ENCODE results near the gene UNC13B. TPM values are rescaled to one million over a fixed set of nuclear protein-coding genes. Genes with fewer than 3 reads are reported as not detected.
"Not testable (repeated sequence)": the region's sequence is repeated elsewhere in the genome, so short reads cannot be mapped to it uniquely, and the experiment has no call there.

UNC13B gene
- total RNA-seq, 1 donor from 2014 or later, result 0.47 TPM

DNA sequence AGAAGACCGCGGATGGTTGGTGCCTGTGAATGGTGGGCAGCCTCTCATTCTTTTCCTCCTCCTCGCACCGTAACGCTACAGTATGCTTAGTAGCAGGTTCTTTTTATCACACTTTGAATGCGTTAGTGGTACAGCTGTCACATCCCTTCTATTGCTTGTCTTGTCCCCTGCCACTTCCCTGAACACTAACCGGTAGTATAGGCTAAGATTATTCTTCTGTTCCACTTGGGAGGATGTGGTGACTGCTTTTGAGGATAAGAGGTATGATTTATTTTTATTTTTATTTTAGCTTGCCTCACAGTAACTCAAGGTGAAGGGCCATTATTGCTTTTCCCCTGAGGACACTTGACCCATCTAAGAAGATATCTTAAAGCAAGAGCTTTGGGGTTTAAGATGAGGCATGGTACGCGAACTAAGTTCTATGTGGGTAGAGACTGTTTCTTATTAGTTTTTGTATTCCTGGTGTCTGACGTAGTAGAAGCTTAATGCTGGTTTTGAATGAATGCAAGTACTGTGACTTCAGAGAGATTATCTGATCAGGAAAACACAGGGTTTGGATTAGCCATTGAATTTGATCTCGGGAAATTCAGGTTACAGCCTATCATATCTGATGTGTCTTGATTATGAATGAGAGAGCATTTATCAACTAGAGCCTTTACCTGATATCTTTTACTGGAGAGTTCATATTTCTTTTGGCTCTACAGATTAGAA is 951 bp downstream of the UNC13B start:
- intact Hi-C loops (cut with micrococcal nuclease), result loop anchor here (2.0 to 5.0 kb wide), 4 partner anchors 90 to 570 kb away; partner anchors contain the start of genes CREB3, DNAJB5, TLN1 and VCP

DNA sequence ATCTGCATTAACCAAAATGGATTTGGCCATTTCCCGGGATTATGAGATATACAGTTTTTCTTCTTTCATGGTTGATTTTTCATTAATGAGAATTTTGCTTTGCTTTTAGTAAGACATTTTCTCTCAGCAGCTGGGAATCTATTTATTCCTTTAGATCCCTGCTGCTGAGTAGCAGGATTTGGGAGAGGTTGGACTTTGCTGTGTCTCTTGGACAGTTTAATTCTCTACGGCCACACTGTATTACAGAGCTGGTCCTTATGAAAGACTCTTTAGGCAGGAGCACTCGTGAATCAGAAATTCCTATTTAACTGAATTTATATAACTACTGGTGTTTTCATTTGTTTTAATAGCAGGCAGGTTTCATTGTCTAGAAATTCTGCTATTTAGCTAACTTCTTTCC is 1.6 kb downstream of the UNC13B start:
- intact Hi-C loops (cut with micrococcal nuclease), result loop anchor here (2.0 to 5.0 kb wide), 4 partner anchors 91 to 569 kb away; partner anchors contain the start of genes CREB3, DNAJB5, TLN1 and VCP

DNA sequence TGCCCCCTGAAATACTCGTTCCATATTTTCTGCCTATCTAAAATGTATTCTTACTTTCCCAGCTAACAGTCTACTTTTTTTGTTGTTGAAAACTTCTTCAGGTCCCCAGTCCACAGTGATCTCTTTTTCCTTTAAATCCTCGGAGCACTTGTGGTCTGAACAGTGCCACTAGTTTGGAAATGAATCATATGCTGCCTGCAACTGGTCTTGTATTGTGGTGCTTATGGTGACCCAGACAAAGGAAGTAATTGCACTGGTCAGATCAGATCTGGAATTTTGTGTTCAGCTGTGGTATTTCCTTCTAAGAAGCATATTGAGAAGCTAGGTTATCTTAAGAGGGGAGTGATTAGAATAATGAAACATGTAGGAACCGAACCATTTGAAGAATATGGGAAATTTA is 2.9 kb downstream of the UNC13B start:
- intact Hi-C loops (cut with micrococcal nuclease), result loop anchor here (5.0 kb wide), 3 partner anchors 92 to 568 kb away; partner anchors contain the start of genes CREB3, TLN1 and VCP

DNA sequence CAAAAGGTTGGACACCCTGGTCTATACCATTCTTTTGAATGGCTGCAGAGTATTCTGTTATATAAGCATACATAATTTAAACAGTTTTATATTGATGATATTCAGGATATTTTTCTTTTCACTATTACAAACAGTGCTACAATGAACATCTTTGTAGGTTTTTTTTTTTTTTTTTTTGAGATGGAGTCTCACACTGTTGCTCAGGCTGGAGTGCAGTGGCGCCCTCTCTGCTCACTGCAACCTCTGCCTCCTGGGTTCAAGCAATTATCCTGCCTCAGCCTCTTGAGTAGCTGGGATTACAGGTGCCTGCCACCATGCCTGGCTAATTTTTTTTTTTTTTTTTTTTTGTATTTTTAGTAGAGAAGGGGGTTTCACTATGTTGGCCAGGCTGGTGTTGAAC is 5.6 kb downstream of the UNC13B start:
- intact Hi-C loops (cut with micrococcal nuclease), result not testable (repeated sequence)

DNA sequence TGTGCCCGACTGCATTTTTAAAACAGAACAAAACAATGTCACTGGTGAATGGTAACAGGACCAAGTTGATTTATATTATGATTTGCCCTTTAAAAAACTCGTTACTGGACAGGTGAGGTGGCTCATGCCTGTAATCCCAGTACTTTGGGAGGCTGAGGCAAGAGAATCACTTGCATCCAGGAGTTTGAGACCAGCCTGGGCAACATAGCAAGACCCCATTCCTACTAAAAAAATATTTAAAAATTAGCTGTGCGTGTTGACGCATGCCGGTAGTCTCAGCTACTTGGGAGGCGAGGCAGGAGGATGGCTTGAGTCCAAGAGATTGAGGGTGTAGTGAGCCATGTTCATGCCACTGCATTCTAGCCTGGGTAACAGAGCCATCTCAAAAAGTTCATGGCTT is 7.2 kb downstream of the UNC13B start:
- intact Hi-C loops (cut with micrococcal nuclease), result no loop called here

DNA sequence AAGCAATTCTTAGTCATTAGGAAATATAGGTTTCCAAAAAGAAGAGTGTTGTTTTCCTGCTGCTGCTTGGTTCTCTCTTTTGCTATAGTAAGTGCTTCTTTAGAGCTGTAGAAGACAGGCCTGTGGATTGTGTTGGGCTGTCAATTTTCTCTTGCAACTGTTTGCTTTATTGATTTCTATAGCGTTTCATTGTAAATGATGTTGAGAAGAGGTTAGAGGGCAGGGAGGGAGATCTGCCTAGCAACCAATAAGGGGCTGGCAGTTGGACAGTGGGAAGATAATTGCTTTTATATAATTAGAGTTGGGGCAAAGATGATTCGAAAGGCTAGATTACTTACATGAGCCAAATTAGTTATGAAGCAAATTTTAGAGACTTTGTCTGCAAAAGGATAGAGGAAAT is 11.1 kb downstream of the UNC13B start:
- intact Hi-C loops (cut with micrococcal nuclease), result no loop called here

DNA sequence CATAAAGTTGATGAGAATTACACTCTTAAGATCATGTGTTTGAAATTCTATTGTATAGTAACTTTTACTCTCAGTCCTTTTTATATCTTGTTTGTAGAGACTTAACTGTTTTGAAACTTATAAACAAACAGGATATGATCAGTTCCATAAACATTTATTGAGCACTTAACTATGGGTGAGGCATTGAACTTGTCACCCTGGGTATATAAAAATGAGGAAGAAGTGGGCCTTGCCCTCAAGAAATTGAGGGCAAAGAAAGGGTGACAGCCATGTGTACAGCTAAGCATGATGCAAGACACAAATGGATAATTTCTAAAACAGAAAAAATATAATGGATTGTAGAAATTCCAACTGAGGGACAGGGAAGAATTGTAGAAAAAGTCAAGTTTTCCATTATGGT is 15.7 kb downstream of the UNC13B start:
- intact Hi-C loops (cut with micrococcal nuclease), result no loop called here

DNA sequence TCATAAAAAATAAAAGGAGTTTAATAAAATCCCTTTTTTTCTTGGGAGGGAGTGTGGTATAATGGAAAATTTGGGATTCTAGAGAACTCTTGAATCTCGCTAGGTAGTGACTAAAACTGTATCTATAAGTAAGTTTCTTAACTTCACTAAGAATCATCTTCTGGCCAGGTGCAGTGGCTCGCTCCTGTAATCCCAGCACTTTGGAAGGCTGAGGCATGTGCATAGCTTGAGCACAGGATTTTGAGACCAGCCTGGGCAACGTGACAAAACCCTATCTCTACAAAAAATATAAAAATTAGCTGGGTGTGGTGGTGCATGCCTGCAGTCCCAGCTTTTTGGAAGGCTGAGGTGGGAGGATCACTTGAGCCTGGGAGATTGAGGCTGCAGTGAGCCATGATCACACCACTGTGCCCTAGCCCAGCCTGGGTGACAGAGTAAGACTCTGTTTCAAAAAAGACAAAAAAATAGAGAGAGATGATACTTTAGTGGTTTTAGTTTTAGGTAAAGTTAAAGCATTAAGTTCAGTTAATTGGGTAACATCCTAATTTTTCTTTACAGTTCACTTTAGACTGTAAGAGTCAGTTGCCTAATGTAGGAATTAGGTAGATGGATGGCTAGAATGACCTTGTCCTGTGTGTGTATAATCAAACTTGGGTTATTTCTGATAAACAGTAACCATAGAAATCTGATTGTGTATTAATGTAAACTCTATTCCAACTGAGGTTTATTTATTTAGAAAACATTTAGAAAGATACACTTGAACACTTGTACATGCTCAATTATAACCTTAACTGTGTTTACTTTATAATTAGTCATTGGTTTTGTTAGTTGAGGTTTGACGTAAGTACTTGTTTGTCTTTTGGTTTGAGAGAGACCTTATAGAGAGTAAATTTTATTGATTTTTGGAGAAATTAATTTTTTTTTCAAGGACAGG is 17.8 kb downstream of the UNC13B start:
- intact Hi-C loops (cut with micrococcal nuclease), result no loop called here

DNA sequence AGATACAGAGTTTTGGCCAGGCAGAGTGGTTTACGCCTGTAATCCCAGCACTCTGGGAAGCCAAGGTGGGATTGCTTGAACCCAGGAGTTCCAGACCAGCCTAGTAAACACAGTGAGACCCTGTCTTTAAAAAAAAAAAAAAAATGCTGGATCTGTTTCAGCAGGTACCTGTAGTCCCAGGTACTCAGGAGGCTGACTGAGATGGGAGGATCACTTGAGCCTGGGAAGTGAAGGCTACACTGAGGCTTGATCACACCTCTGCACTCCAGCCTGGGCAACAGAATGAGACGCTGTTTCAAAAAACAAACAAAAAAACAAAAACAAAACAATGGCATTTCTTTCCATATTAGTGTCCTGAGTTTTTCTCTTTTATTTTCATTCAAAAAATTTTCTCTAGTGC is 19.0 kb downstream of the UNC13B start:
- intact Hi-C loops (cut with micrococcal nuclease), result no loop called here

DNA sequence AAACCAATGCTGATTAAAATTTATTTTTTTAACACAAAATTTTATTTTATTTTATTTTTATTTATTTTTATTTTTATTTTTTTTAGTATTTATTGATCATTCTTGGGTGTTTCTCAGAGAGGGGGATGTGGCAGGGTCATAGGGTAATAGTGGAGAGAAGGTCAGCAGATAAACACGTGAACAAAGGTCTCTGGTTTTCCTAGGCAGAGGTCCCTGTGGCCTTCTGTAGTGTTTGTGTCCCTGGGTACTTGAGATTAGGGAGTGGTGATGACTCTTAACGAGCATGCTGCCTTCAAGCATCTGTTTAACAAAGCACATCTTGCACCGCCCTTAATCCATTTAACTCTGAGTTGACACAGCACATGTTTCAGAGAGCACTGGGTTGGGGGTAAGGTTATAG is 20.6 kb downstream of the UNC13B start:
- intact Hi-C loops (cut with micrococcal nuclease), result not testable (repeated sequence)

DNA sequence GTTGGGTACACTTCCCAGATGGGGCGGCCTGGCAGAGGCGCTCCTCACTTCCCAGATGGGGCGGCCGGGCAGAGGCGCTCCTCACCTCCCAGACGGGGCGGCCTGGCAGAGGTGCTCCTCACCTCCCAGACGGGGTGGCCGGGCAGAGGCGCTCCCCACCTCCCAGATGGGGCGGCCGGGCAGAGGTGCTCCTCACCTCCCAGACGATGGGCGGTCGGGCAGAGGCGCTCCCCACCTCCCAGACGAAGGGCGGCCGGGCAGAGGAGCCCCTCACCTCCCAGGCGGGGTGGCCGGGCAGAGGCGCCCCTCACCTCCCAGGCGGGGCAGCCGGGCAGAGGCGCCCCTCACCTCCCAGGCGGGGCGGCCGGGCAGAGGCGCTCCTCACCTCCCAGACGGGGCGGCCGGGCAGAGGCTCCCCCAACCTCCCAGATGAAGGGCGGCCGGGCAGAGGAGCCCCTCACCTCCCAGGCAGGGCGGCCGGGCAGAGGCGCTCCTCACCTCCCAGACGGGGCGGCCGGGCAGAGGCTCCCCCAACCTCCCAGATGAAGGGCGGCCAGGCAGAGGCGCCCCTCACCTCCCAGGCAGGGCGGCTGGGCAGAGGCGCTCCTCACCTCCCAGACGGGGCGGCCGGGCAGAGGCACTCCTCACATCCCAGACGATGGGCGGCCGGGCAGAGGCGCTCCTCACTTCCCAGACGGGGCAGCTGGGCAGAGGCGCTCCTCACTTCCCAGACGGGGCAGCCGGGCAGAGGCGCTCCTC is 21.4 kb downstream of the UNC13B start:
- intact Hi-C loops (cut with micrococcal nuclease), result not testable (repeated sequence)

DNA sequence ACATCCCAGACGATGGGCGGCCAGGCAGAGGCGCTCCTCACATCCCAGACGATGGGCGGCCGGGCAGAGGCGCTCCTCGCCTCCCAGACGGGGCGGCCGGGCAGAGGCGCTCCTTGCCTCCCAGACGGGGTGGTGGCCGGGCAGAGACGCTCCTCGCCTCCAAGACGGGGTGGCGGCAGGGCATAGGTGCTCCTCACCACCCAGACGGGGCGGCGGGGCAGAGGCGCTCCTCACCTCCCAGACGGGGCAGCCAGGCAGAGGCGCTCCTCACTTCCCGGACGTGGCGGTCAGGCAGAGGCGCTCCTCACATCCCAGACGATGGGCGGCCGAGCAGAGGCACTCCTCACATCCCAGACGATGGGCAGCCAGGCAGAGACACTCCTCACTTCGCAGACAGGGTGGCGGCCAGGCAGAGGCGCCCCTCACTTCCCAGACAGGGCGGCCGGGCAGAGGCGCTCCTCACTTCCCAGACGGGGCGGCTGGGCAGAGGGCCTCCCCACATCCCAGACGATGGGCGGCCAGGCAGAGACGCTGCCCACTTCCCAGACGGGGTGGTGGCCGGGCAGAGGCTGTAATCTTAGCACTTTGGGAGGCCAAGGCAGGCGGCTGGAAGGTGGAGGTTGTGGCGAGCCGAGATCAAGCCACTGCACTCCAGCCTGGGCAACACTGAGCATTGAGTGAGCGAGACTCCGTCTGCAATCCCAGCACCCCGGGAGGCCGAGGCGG is 22.1 kb downstream of the UNC13B start:
- intact Hi-C loops (cut with micrococcal nuclease), result not testable (repeated sequence)

DNA sequence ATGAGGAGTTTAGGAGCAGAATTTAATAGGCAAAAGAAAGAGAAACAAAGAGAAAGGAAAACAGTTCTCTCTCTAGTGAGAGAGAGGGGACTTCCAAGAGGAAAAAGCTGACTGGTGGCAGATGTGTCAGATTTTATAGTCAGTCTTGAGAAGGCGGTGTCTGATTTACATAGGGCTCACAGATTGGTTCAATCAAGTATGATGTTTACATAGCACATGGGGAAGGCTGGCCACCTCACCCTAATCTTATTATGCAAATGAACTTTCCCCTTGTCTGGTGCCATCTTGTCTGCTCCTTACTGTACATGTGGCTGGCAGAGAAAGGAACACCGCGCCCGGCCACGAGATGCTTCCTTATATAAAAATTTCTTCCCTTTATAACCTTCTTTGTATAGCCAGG is 24.7 kb downstream of the UNC13B start:
- intact Hi-C loops (cut with micrococcal nuclease), result no loop called here

DNA sequence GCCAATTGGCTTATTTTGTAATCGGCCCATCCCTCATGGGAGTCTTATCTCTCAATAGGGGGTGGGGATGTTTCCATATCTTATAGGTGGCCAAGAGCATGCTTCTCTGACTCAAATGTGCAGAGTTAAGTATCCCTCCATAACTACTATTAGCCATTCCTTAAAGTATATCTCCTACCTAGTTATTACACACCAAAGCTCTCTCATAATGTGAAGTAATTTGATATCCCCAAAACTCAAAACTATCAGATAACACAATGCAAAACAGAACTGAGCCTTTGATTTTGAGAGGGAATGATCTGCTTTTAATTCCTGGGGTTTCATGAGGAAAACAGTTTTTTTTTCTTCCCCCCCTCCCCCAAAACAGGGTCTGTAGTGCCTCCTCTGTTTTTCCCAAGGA is 28.4 kb downstream of the UNC13B start:
- intact Hi-C loops (cut with micrococcal nuclease), result no loop called here

DNA sequence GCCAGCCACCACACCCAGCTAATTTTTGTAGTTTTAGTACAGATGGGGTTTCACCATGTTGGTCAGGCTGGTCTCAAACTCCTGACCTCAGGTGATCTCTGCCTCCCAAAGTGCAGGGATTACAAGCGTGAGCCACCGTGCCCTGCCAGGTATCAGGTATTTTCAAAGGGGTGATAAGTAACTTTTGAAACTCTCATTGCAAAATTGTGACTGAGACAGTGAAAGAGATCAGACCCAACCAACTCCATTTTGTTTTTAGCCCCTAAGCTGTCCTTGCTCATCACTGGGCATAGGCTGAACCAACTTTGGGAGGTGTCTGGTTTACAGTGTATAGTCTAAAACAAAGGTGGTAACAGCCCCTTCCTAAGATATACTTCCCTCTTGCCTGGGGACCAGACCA is 29.3 kb downstream of the UNC13B start:
- intact Hi-C loops (cut with micrococcal nuclease), result no loop called here

DNA sequence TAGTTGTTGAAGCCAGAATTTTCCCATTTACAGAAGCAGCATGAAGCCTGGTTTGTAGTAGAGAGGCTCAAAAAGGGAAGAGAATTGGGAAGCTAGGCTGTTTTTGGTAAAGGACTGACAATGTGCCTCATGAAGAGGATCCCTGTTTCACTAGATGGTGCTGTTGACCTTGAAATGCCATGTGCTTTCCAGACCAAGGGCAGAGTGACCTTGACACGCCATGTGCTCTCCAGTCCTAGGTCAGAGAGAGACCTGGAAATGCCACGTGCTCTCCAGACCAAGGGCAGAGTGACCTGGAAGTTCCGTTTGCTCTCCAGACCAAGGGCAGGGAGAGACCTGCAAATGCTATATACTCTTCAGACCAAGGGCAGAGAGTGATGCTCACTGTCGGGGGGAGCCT is 32.0 kb downstream of the UNC13B start:
- intact Hi-C loops (cut with micrococcal nuclease), result no loop called here

DNA sequence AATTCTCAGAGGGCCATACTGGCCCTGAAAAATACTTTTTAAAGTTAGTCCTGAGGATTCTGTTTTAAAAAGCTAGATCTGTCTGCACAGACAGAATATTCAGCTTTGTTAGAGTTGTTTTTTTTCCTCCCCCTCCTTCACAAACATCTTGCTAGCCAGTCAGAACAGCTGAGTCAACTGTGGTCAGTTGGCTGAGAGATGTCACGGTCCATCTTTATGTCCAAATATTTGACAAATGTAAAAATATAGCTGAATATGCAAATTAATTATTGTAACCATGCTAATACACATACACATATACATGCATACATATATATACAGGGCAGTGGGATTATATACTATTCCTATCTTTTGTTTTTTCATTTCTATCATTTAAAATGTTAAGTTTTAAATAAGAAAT is 33.9 kb downstream of the UNC13B start:
- intact Hi-C loops (cut with micrococcal nuclease), result no loop called here

DNA sequence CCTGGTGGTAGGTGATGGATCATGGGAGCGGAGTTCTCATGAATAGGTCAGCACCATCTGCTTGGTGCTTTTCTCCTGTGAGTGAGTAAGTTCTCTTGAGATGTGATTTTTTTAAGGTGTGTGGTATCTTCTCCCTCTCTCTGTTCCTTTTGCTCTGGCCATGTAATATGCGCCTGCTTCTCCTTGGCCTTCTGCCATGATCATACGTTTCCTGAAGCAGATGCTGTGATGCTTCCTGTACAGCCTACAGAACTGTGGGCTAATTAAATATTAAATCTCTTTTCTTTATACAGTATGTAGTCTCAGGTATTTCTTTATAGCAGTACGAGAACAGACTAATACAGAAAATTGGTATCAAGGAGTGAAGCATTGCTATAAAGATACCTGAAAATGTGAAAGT is 36.4 kb downstream of the UNC13B start:
- intact Hi-C loops (cut with micrococcal nuclease), result no loop called here

DNA sequence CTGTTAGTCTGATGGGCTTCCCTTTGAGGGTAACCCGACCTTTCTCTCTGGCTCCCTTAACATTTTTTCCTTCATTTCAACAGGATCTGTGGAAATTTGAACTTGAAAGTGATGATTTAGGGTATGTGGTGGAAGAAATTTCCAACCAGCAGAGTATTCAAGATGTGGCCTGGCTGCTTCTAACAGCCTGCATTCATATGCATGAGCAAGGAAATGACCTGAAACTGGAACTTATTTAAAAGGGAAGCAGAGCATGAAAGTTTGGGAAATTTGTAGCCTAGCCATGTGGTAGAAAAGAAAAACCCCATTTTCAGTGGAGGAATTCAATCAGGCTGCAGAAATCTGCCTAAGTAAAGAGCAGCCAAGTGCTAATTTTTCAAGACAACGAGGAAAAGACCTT is 41.7 kb downstream of the UNC13B start:
- intact Hi-C loops (cut with micrococcal nuclease), result no loop called here

DNA sequence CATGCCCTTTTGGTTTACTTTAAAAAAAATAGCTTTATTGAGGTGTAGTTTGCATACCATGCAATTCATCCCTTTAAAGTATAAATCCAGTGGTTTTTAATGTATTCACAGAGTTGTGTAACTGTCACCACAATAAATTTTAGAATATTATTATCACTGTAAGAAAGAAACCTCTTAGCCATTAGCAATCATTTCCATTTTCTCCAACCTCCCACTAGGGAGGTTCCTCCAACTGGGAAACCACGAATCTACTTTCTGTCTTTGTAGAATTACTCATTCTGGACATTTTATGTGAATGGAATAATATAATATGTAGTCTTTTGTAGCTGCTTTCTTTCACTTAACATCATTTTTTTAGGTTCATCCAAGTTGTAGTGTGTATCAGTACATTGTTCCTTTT is 43.5 kb downstream of the UNC13B start:
- intact Hi-C loops (cut with micrococcal nuclease), result no loop called here

DNA sequence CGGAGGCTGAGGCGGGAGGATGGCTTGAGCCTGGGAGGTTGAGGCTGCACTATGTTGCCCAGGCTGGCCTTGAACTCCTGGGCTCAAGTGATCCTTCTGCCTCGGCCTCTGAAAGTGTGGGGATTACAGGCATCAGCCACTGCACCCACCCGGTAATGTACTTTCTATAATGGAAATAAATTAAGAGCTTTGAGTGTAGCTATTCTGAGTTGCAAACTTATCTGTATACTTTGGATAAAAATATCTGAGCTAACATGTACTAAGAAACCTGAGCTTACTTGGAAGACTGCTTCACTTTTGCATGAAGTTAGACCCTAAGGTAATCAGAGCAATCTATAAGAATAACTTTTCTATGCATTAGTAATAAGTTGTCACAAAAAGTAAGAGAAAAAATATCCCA is 50.0 kb downstream of the UNC13B start:
- intact Hi-C loops (cut with micrococcal nuclease), result no loop called here

All from T-helper 1 cell treated with Interleukin-12 subunit alpha and Interleukin-12 subunit beta and Interleukin-4 antibody, amounts not matched to agents 30 ng/mL and 1 ng/mL, for 36 hours (primary cell).